Activated T-cell treated with anti-CD3 and anti-CD28 coated beads for 4 hours (primary cell): ENCODE data around the gene BBS10.
"Not testable (repeated sequence)": the region's sequence is repeated elsewhere in the genome, so short reads cannot be mapped to it uniquely, and the experiment has no call there.

ENCODE experiments used
- DNase-seq: peaks from one replicate; pipeline ENCODE4 v3.0.0-alpha.2; 2020

The BBS10 gene

DNA sequence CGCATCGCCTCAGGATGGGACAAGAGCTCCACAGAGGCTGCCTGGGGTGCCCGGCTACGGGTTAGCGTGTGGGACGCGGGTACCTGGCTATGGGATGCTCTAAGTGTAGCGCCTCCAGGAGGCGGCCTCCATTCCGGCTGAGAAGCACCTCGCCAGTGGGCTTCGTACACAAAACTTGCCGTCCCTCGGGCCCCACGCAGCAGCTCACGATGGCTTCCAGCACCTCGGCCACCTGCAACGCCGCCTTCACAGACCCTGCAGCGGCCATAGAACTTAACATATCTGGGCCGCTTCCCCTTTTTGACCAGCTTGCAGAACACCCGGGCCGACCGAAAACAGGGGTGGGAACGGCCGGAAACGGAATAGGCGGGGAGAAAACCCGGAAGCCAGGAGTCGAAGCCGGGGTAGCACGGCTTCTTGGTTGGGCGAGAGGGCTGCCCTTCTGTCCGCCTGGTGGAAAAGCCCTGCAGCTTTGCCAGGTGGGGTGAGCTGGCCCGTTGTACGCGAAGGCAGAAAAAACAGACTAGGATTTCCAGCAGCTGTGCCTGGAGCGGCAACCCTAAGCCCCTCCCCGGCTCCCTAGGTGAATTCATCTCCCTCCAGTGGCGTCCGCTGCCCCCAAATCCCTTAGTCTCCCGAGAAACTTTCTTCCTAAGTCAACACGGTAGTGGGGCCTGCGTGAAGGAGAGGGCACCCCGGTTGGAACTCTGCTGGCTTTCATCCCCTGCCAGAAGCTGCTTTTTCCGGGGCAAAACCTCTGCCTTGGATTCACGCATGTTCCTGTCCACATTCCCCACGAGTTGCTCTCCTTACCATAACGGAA, at the start of gene BBS10:
Gene BBS10, minus strand, starts transcription at position 337 of the 823 bp plus-strand sequence. Its CDS starts 57 bp downstream, at position 280.
- peak; percentile 76 for DNase-seq

GRCh38 chr12:76391461-76391860, 43.2 kb upstream of the BBS10 start:
- DNase-seq = no peak

GRCh38 chr12:76387614-76388013, 39.4 kb upstream of the BBS10 start:
- no peak for DNase-seq

- no peak for DNase-seq
Measured at GRCh38 chr12:76384560-76384959, 36.3 kb upstream of the BBS10 start.

DNA sequence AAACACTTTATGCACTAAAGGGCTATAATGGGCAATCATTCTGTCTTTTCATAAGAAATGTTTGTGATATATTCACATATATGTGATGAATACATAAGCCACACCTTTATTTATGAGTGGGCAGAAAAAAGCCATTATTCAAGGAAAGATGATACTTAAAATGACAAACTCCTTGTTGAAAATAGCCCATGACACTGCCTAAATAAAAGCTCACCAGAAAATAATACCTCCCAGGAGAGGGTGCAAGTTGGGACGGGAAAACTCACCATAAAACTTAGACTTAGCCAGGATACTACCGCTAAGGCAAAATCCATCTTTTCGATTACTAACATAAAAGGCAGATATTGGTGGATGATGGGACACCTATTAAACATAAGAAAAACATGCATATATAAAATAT, 35.8 kb upstream of the BBS10 start:
- no peak for DNase-seq

DNA sequence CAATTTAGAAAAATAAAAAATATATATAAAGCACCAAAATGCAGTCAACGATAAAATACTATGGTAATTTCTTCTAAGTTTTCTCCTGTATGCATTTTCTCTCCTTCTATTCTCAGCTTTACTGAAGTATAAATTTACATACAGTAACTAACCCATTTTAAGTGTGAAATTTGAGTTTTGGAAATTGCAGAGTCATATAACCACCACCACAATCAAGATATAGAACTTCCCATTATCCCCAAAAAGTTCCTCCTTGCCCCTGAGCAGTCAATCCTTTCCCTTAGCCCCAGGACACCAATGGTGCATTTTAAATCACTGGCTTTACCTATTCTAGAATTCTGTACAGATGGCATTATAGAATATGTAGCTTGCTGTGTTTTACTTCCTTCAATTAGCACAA, 31.0 kb upstream of the BBS10 start:
- no peak for DNase-seq

GRCh38 chr12:76376876-76377275, 28.7 kb upstream of the BBS10 start:
- not testable (repeated sequence) for DNase-seq

GRCh38 chr12:76375939-76376338, 27.7 kb upstream of the BBS10 start:
- no peak for DNase-seq

GRCh38 chr12:76375470-76375869, 27.3 kb upstream of the BBS10 start:
- DNase-seq = no peak

- no peak for DNase-seq
Measured at GRCh38 chr12:76374386-76375020, 26.3 kb upstream of the BBS10 start.

GRCh38 chr12:76368230-76368629, 20.0 kb upstream of the BBS10 start:
- no peak for DNase-seq

GRCh38 chr12:76366163-76366562, 17.9 kb upstream of the BBS10 start:
- DNase-seq = no peak

- not testable (repeated sequence) for DNase-seq
Measured at GRCh38 chr12:76364131-76364530, 15.9 kb upstream of the BBS10 start.

- DNase-seq = no peak
Measured at GRCh38 chr12:76360316-76360715, 12.1 kb upstream of the BBS10 start.

DNA sequence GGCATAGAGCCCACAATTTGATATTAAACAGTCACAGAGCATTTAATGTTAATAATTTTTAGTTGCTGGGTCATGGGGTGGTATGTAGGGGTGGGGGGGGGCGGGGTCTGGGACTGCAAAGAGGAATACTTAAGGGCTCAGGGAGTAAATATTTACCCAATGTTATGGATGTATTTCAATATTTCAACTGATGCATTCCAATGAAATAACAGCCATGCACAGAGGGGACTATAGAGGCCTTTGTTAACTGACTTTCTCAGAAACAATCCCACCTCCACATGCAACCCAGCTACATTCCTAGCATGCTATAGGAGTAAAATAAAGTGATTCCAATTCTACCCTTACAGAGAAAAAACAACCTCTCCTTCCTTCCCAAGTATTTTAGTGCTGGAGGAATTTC, 7.9 kb upstream of the BBS10 start:
- DNase-seq = no peak

DNA sequence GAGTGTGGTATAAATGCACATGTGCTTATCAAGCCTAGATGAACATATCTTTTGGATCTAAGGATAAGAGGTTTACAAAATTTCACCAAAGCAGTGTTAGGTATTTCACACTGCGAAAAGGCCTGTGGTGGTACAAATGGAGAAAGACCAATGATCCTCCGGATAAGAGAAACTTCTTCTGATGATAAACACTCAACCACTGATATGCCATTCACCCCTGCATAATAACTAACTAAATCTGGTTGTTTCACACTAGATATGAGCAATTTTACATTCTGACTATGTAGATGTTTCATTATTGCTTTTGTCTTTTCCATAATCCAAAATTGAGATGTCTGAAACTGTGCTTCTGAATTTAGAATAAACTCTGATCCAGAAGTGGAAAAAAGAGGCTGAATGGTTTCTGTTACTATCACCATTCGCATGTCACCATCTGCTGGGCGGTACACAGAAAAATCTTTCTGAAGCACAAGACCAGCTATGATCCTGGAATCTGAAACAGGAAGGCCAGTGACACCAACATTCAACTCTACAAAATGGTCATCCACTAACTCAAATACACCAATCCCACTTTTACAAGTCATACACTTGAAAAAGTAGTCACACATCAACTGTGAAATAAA, 1.3 kb downstream of the BBS10 start:
- DNase-seq = no peak

DNA sequence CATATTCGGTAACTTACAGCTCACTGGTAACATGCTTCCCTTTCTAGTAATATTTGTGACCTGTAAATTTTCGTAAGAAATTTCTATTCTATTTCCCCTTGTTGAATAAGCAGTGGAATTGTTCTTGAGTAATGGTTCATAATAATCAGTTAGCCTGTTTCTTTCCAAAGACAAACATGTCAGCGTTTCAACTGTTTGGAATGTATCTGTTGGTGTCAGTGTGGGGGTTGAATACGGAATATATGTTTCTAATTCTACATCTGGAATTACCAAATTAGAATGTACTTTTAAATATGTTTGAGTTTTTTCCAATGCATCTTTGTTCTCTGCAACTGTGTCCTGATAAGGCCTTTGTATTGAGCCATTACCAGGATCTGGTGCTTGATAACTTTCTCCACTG, 2.0 kb downstream of the BBS10 start:
- DNase-seq = no peak

GRCh38 chr12:76345569-76345968, 2.6 kb downstream of the BBS10 start:
- DNase-seq = no peak

DNA sequence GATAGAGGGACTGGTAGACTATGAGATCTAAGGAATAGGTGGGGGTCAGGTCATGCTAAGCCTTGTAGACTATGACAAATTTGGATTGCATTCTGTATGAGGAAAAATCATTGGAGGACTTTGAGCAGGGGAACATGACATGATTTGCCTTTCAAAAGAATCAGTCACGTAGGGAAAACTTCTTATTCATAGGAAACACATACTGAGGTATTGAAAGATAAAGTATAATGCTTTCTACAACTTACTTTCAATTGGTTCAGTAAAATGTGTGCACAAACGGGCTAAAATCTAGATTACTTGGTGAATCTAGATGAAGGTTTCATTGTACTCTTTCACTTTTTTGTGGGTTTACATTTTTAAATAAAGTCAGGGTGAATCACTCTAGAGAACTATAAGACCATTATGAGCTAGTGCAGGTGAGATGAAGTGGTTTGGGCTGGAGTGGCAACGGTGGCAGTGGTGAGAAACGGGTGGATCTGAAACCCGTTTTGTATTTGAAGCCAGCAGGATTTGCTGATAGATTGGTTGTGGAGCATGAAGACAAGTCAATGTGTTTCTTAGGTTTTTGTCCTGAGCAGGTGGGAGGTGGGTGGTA, 6.7 kb downstream of the BBS10 start:
- DNase-seq = no peak

GRCh38 chr12:76340680-76341435, 7.4 kb downstream of the BBS10 start:
- DNase-seq = no peak

DNA sequence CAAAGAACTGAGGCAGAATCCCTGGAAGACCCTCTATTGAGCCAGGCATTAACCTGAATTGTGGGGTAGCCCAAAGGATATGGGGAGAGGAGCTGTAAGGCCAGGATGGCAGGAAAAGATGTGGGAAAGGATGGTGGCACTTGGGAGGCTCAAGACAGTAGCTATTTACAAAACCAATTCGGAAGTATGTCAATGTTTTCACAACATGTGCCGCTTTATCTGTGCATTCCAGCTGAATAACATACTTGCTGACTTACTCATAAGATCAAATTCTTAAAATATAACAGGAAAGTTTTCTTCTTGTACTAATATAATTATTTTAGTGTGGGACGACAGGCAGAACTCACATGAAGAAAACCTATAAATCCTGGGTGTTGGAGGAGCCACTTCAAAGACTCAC, 10.6 kb downstream of the BBS10 start:
- DNase-seq = no peak

DNA sequence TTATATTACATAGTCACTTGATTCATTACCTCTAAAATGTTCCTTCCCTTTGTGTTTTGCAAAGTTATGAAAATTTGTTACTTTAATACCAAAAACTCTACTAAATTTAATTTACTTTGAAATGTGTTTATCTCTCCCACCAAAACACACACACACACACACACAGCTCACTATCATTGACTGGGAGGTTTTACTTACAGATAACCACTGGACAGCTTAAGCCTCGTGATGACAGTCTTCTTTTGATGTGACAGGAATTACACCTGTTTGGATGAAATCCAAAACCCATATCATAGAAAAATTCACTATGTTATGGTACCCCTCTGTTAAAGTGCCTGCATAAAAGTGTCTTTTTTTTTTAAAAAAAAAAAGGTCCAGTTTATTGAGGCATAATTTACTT, 15.6 kb downstream of the BBS10 start:
- no peak for DNase-seq

DNA sequence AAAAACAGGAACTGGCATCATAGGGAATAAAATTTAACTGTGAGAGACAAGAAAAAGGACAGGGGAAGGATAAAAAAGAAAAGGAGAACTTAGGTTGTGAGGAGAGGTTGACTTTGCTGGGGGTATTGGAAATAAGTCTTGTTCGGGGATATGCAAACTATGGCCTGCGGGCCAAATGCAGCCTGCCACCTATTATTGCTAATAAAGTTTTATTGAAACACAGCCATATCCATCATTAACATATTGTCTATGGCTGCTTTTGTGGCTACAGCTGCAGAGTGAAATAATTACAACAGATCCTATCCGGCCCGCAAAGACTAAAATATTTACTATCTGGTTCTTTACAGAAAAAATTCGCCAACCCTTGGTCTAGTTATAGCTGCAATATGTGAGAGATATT, 18.6 kb downstream of the BBS10 start:
- no peak for DNase-seq
